Measurements from ENCODE around the gene BCAT1.

- TF ChIP-seq, protein P1, sequence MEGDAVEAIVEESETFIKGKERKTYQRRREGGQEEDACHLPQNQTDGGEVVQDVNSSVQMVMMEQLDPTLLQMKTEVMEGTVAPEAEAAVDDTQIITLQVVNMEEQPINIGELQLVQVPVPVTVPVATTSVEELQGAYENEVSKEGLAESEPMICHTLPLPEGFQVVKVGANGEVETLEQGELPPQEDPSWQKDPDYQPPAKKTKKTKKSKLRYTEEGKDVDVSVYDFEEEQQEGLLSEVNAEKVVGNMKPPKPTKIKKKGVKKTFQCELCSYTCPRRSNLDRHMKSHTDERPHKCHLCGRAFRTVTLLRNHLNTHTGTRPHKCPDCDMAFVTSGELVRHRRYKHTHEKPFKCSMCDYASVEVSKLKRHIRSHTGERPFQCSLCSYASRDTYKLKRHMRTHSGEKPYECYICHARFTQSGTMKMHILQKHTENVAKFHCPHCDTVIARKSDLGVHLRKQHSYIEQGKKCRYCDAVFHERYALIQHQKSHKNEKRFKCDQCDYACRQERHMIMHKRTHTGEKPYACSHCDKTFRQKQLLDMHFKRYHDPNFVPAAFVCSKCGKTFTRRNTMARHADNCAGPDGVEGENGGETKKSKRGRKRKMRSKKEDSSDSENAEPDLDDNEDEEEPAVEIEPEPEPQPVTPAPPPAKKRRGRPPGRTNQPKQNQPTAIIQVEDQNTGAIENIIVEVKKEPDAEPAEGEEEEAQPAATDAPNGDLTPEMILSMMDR (IDR thresholded peaks at IDR 0.05; ENCODE audit: low read length), result no peak
- no peak for TF ChIP-seq EZH2 (IDR thresholded peaks at IDR 0.05; ENCODE audit: borderline replicate concordance, low read length)
Measured at GRCh38 chr12:24898606-24899005, 50.3 kb downstream of the BCAT1 start.

All from OCI-LY1 (cell line).